Measurements from ENCODE around the gene LMO3. TPM values are rescaled to one million over a fixed set of nuclear protein-coding genes. Genes with fewer than 3 reads are reported as not detected.
"Not testable (repeated sequence)": the region's sequence is repeated elsewhere in the genome, so short reads cannot be mapped to it uniquely, and the experiment has no call there.

LMO3 gene
- total RNA-seq, 1 donor from 2014 or later: not detected

DNA sequence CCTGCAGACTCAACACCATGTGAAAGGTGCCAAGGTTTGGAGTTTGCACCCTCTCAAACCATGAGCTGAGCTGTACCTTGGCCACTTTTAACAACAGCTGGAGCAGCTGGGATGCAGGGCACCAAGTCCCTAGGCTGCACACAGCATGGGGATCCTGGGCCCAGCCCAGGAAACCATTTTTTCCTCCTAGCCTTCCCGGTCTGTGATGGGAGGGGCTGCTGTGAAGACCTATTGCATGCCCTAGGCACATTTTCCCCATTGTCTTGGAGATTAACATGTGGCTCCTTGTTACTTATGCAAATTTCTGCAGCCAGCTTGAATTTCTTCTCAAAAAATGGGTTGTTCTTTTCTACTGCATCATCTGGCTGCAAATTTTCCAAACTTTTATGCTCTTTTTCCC lies 68.3 kb downstream of the LMO3 start:
- DNase-seq: not testable (repeated sequence)

DNA sequence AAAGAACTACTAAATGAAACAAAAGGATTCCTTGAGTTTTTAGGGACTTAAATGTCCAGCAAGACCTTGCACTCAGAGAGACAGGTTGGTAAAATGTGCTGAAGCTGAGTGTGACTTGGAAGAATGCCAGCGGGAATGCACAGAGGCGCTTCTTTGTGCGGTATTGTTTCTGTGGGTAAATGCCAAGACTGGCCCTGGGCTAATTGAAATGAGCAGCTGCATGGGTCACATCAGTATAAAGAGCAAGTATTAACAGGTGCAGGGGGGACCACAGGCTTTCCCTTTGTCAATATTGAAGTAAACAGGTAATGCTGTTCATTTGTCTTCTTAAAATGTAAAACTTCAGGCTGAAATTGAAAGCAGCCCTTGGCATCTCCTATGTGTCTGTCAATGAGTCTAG lies 74.3 kb downstream of the LMO3 start:
- no peak for DNase-seq

DNA sequence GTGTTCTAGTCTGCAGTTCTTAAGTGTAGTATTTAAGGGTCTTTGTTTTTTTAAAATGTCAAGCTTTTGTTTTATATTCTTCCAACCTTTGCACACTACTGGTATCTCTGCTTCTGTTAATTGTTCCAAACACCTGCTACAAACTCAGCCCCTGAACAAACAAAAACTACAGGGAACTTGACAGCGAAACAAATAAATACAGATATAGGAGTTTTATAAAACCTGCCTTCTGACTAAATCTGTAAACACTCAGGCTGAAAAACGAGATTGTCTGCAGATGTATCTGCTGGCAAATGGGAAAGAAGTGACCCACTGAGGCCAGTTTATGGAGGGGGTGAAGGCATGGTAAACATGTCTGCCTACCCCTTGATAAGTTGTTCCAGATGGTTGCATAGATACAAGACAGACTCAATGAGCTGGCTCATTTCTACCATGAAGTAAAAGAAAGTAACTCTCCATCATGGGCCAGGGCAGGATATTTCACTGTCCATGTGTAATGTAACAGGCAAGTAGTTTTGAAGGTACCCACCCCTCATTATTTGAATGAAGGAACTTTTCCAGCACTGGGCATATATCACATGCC lies 75.6 kb downstream of the LMO3 start:
- DNase-seq: no peak

DNA sequence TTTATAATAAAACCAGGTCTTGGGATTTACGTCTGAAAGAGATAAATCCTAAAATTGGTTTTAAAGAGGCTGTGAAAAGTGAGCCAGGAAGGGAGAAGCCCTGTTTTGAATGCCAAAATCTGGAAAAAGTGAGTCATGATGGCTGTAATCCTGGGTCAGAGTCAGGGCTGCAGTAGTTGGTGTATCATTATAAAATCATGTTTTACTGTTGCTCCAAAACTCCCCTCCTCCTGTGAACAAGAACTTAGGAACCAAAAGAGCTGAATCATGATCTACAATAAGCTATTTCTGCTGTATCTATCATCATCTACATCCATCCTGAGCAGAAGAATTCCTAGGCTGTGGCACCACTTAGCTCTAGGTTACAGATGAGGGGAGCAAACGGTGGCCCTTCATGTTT lies 79.3 kb downstream of the LMO3 start:
- DNase-seq: no peak

DNA sequence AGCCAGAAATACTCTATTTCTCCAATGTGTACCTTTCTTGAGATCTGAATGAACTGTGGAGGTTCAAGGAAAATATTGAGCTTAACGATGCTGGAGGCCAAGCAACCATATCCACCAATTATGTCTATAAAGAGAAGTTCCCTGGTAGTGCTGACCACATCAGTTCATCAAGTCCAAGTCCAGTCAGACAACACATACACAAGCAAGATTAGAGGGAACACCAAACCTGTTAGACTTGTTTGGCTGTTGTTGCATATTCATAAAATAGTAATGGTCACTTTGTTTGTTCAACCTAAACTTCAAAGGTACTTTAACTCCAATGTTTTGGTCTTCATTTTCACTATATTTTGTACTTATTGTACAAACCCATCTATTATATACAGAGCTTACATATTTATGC lies 81.6 kb downstream of the LMO3 start:
- DNase-seq: no peak

DNA sequence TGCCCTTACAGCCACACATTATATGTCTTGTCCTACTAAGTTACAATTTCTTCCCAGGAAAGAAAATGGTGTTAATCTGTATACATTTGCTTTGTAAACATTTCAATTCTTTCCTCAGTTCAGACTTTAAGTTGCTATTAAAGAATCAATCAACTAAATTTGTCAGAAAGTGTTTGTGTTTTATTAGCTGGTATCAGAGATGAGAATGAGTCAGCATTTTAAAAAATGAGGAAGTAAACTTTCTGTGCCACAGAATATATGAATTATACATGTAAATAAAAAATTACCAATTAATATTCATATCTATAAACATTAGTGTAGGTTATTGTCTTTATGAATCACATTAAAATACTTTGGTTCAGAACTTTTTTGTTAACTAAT lies 82.0 kb downstream of the LMO3 start:
- no peak for DNase-seq

DNA sequence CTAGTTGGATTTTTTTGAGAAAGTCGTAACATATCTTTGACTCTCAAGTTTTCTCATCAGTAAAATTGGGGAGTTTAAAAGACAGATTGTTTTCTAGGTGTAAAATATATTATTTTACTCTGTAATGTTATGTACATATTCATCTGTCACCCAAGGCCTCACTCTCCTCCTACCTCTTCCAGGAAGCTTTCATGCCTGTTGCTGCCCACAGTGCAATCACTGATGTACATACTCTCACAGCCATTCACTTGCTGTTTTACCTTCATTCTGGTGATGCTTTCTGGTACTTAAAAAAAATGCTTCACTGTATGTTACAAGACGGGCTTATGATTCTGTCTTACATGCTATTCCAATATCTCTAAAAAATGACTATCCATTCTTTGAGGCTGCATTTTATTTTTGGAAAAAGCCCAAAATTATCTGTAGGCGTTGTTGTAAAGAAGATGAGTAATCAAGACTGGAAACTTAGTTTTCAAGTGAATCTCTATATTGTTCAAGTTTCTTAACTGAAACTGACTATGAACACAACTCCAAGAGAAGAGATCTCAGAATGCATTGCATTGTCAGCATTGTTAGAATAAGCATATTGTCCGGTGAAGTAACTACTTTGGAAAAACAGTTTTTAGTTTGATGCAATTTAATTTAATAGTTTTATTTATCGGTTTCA lies 82.5 kb downstream of the LMO3 start:
- no peak for DNase-seq

DNA sequence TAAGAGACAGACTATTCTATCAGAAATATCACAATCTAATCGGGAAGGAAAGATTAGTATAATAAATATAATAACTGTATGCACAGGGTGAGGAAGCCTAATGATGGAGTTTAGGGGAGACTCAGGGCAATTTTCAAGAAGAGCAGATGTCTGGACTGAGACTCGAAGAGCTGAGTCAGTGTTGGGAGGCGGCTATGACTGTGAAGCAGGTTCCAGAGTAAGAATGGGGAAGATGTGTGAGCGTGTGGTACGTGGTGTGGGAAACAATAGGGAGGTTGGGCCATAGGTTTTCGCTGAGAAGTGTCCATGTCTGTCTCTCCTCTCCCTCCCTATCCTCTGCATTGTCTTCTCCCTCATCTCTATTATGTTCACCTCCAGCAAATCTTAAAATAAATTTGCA lies 85.6 kb downstream of the LMO3 start:
- DNase-seq: no peak

DNA sequence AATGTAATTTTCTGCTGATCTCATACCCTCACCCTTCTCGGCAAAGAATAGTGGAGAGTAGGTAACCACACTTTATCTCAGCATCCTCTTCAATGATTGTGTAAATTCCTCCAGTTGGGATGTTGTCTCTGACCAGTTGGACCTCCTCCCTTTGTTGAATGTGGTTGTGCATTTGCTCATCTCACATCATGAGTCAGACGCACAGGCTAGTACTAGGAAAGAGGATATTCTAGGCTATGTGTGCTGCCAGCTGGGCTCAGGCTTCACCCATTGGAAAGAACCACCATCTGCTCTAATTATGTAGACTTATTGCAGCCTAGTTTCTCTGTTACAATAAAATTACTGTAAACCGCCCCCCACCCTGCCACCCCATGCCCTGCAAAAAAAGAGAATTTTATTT lies 90.3 kb downstream of the LMO3 start:
- no peak for DNase-seq

DNA sequence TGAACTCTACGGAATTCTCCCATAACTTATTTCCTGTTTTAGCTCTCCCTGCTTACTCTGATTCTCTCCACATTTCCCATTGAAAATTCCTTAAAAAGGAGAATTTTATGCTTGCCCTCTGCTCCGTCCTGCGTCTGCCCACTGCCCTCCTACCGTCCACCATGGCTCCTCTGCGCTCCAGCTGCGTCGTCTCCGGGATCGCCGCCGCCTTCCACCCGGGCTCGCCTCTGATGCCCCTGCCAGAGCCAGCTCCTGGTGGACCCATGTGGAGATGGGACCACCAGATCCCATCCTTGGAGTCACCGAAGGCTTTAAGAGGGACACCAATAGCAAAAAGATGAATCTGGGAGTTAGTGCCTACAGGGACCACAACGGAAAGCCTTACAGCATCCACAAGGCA lies 92.7 kb downstream of the LMO3 start:
- DNase-seq: no peak

DNA sequence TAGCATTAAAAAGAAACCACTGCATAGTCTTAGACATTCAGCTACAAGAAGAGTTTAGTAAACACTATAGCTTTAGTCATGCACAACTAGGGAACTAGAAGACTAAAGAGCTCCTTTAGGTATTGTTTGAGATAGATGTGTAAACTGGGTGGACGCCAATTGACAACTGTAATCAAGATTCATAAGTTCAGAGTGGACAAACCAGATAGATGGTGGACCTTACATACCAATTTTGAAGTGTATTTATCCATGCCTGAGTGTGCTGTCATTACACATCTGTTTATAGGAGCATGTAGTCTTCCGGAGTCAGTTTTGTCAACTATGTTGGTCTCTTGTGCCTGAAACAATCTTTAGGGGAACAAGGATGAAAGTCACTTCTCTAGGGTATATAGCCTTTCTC lies 96.6 kb downstream of the LMO3 start:
- DNase-seq: no peak

DNA sequence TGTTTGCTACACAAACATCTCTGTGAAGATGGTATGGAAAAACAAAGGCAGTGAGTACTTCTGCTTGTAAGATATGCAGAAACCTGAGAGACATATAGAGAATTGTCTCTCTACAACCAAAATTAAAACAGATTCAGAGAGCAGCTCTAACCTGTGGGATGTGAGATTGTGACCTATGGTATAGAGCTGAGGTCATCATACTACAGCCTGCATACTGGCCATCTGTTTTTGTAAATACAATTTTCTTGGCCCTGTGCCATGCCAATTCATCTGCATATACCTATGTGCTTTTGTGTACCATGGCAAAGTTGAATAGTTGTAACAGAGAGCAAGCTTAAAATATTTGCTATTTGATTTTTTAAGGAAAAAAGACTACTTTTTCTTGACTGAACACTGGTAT lies 99.6 kb downstream of the LMO3 start:
- no peak for DNase-seq

DNA sequence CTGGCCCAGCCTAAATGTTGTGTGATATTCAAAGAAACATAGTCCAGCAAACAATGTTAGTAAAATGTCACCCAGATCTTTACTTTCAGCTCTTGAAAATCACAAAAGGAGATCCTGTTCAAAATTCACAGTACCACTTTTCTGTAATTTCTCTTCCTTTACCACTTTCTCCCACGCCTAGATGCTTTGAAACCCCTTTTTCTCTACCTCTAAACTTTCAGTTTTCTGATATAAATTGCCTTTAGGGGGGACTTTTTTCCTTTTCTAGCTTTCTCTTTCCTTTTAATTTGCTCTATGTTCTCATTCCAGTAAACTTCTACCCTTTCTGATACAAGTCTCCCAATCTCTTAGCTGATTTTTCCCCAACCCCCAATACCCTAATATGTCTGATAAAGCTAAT lies 101.8 kb downstream of the LMO3 start:
- DNase-seq: no peak

DNA sequence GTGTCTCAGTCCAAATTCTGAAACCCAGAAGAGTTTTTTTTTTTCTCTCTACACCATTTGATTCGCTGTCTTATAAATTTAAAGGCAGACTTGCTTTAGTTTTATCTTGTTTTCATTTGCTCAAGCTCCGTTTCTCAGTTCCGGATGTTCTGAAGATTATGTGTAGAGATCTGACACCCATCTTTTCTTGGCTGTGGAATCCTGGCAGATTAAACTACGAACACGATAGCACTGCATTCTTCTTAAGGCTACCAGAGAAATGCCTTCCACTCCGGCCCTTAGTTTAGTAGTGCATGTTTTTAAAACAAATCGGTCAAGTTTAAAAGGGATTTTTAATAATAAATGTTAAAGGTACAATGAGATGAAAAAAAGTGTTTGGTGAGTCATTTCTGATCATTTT lies 106.4 kb downstream of the LMO3 start:
- DNase-seq: no peak

Measured in dermis blood vessel endothelial cell (primary cell).